Liver (tissue), 9 donors: ENCODE data around the gene ARSB. TPM values are rescaled to one million over a fixed set of nuclear protein-coding genes. Genes with fewer than 3 reads are reported as not detected.

Experiments
- DNase-seq: peaks from one replicate; pipeline ENCODE4 v3.0.0-alpha.2; 2017; ENCODE audit warnings: low spot score
- H3K27ac ChIP-seq, 2 donors: one replicate each; pipeline ENCODE4 v1.7.0; 2013; ENCODE audit warnings: inconsistent platforms in 2 of 2, low read length in 2 of 2, control low read depth in 1 of 2, low read depth in 1 of 2, mild to moderate bottlenecking in 1 of 2
- H3K27me3 ChIP-seq, 4 donors: one replicate each; pipeline versions ENCODE4 v1.6.1 to v1.7.0; 2013; ENCODE audit warnings: low read length in 3 of 4, inconsistent platforms in 1 of 4, mild to moderate bottlenecking in 1 of 4, moderate library complexity in 1 of 4; ENCODE audit not compliant: control insufficient read depth in 4 of 4, insufficient read depth in 4 of 4
- H3K36me3 ChIP-seq, 4 donors: one replicate each; pipeline versions ENCODE4 v1.6.1 to v1.7.0; 2013; ENCODE audit warnings: low read length in 3 of 4, mild to moderate bottlenecking in 3 of 4, low read depth in 1 of 4, moderate library complexity in 1 of 4; ENCODE audit not compliant: control insufficient read depth in 4 of 4, insufficient read depth in 3 of 4
- H3K4me1 ChIP-seq, 4 donors: one replicate each; pipeline versions ENCODE4 v1.6.1 to v1.7.0; 2013; ENCODE audit warnings: low read length in 3 of 4, mild to moderate bottlenecking in 3 of 4, moderate library complexity in 1 of 4; ENCODE audit not compliant: control insufficient read depth in 4 of 4, insufficient read depth in 4 of 4
- H3K4me3 ChIP-seq, 3 donors: one replicate each; pipeline versions ENCODE4 v1.6.1 to v1.7.0; 2013; ENCODE audit warnings: low read length in 3 of 3, control low read depth in 1 of 3, low read depth in 1 of 3, mild to moderate bottlenecking in 1 of 3
- H3K9ac ChIP-seq, 2 donors: one replicate each; pipeline ENCODE4 v1.7.0; 2013; ENCODE audit warnings: low read length in 2 of 2, mild to moderate bottlenecking in 2 of 2, moderate library complexity in 2 of 2, control low read depth in 1 of 2, low read depth in 1 of 2
- H3K9me3 ChIP-seq, 4 donors: one replicate each; pipeline versions ENCODE4 v1.6.1 to v1.7.0; 2013; ENCODE audit warnings: low read length in 3 of 4; ENCODE audit not compliant: control insufficient read depth in 4 of 4
- ATF3 ChIP-seq: IDR thresholded peaks from 2 replicates; pipeline ENCODE4 v1.6.1; 2016; ENCODE audit warnings: antibody characterized with exemption
- CTCF ChIP-seq: fragments of 150-350 bp; IDR thresholded peaks from 2 replicates; pipeline ENCODE4 v1.5.1; 2017; ENCODE audit warnings: improper control_type of control experiment, low read depth, low read length; ENCODE audit not compliant: missing input control
- EGR1 ChIP-seq, 2 donors: IDR thresholded peaks; 2 replicates each; pipeline ENCODE4 v1.6.1; 2016 to 2018; ENCODE audit warnings: antibody characterized with exemption in 2 of 2, low read depth in 2 of 2
- FOXA1 ChIP-seq: IDR thresholded peaks from 2 replicates; pipeline ENCODE4 v1.6.1; 2016; ENCODE audit warnings: antibody characterized with exemption
- FOXA2 ChIP-seq: IDR thresholded peaks from 2 replicates; pipeline ENCODE4 v1.6.1; 2016; ENCODE audit warnings: antibody characterized with exemption
- GABPA ChIP-seq, 2 donors: IDR thresholded peaks in 1 of 2; conservative IDR thresholded peaks in 1 of 2; 2 replicates each; pipeline ENCODE4 v1.6.1; 2016; ENCODE audit warnings: antibody characterized with exemption in 2 of 2, mild to moderate bottlenecking in 1 of 2, moderate library complexity in 1 of 2
- HNF4A ChIP-seq, 2 donors: conservative IDR thresholded peaks; 2 replicates each; pipeline ENCODE4 v1.6.1; 2016; ENCODE audit warnings: antibody characterized with exemption in 2 of 2, mild to moderate bottlenecking in 2 of 2
- HNF4G ChIP-seq: IDR thresholded peaks from 2 replicates; pipeline ENCODE4 v1.6.1; 2016; ENCODE audit warnings: antibody characterized with exemption
- JUND ChIP-seq, 2 donors: IDR thresholded peaks; 2 replicates each; pipeline ENCODE4 v1.6.1; 2016; ENCODE audit warnings: antibody characterized with exemption in 2 of 2
- MAX ChIP-seq: IDR thresholded peaks from 2 replicates; pipeline ENCODE4 v1.6.1; 2016; ENCODE audit warnings: antibody characterized with exemption
- NR2F2 ChIP-seq: IDR thresholded peaks from 2 replicates; pipeline ENCODE4 v1.6.1; 2016; ENCODE audit warnings: antibody characterized with exemption
- RAD21 ChIP-seq, 2 donors: IDR thresholded peaks; 2 replicates each; pipeline ENCODE4 v1.6.1; 2016; ENCODE audit warnings: antibody characterized with exemption in 2 of 2, mild to moderate bottlenecking in 2 of 2
- REST ChIP-seq: IDR thresholded peaks from 2 replicates; pipeline ENCODE4 v1.6.1; 2016; ENCODE audit warnings: antibody characterized with exemption, mild to moderate bottlenecking
- RXRA ChIP-seq, 2 donors: IDR thresholded peaks; 2 replicates each; pipeline ENCODE4 v1.6.1; 2017 to 2018; ENCODE audit warnings: antibody characterized with exemption in 2 of 2, mild to moderate bottlenecking in 1 of 2
- SP1 ChIP-seq: IDR thresholded peaks from 2 replicates; pipeline ENCODE4 v1.6.1; 2018; ENCODE audit warnings: antibody characterized with exemption, mild to moderate bottlenecking
- TAF1 ChIP-seq: conservative IDR thresholded peaks from 2 replicates; pipeline ENCODE4 v1.6.1; 2016; ENCODE audit warnings: antibody characterized with exemption, mild to moderate bottlenecking
- YY1 ChIP-seq: IDR thresholded peaks from 2 replicates; pipeline ENCODE4 v1.6.1; 2016; ENCODE audit warnings: antibody characterized with exemption, mild to moderate bottlenecking
- ZBTB33 ChIP-seq: IDR thresholded peaks from 2 replicates; pipeline ENCODE4 v1.6.1; 2016; ENCODE audit warnings: antibody characterized with exemption
- WGBS: extraction: QIAGEN DNeasy Blood & Tissue Kit; methylation state at CpG from one replicate; pipeline ENCODE4 v1.1.7; 2013; 5-methylcytosine and 5-hydroxymethylcytosine counted together
- polyA plus RNA-seq, 2 donors: library from polyadenylated mRNA; stranded (reverse) in 1 of 2; unstranded in 1 of 2; fragments of 200-250 nt in 1 of 2; fragments of >200 nt in 1 of 2; fragmentation: Nextera tagmentation in 1 of 2; extraction: Ambion mirVana in 1 of 2; gene quantifications; one replicate each; pipeline versions ENCODE4 v1.2.1 to v1.2.3, GENCODE V29; 2013 to 2015
- total RNA-seq, 2 donors: library from RNA; depleted of rRNA; stranded (reverse); fragments of >200 nt; gene quantifications; one replicate each; pipeline ENCODE4 v1.2.3, GENCODE V29; 2014
- donor health status: healthy.
- donor health status: healthy.
- donor health status: healthy.
- donor health status: healthy.
- donor health status: healthy.

The ARSB gene
- total and polyA plus RNA-seq, 4 donors: 3.5 to 26.2 (median 8.7) TPM

GRCh38 chr5:79032031-79032695, 47.1 kb upstream of the ARSB start:
- DNase-seq: no peak
- H3K4me1 ChIP-seq: peaks cover 2 to 55% (median 20%) of the 10 kb centered on the region in 4 donors
- no peak overlapping the region for H3K4me3 ChIP-seq
- peak overlapping the region; percentile 88 to 93 for H3K27ac ChIP-seq
- peak overlapping the region in 1 of 2 donors; percentile 80 for H3K9ac ChIP-seq
- no peaks in the 10 kb centered on the region for H3K27me3 ChIP-seq
- peak; percentile 52 for TF ChIP-seq SP1
- peak; percentile 56 to 71 for TF ChIP-seq HNF4A (conservative IDR thresholded peaks at IDR 0.05)
- peak; percentile 51 for TF ChIP-seq MAX
- no peak for TF ChIP-seq NR2F2
- no peak for TF ChIP-seq ATF3
- TF ChIP-seq HNF4G: no peak
- peak in 1 of 2 donors; percentile 22 for TF ChIP-seq RAD21 (IDR thresholded peaks at IDR 0.05)
- peak; percentile 30 for TF ChIP-seq REST
- TF ChIP-seq ZBTB33: no peak
- peak; percentile 15 to 52 for TF ChIP-seq RXRA (IDR thresholded peaks at IDR 0.05)
- no peak for TF ChIP-seq TAF1
- no peak for TF ChIP-seq GABPA (IDR thresholded peaks at IDR 0.05 in 1 of 2, conservative IDR thresholded peaks at IDR 0.05 in 1 of 2)
- TF ChIP-seq EGR1 (IDR thresholded peaks at IDR 0.05; ENCODE audit: low read depth in 2 of 2): no peak
- no peak for TF ChIP-seq FOXA2
- no peak for TF ChIP-seq FOXA1
- TF ChIP-seq CTCF: no peak
- no peak for TF ChIP-seq JUND (IDR thresholded peaks at IDR 0.05)
- TF ChIP-seq YY1: peak; percentile 49
- H3K36me3 ChIP-seq: peaks cover 0 to 3% (median 0%) of the 10 kb centered on the region in 4 donors
- H3K9me3 ChIP-seq: no peaks in the 10 kb centered on the region
- 41% methylated on average over 10 of the region's 10 CpGs for WGBS
